ENCODE data around the gene SLC25A44. TPM values are rescaled to one million over a fixed set of nuclear protein-coding genes. Genes with fewer than 3 reads are reported as not detected.
"Not testable (repeated sequence)": the region's sequence is repeated elsewhere in the genome, so short reads cannot be mapped to it uniquely, and the experiment has no call there.

Gene SLC25A44
- polyA plus RNA-seq, 2 of the 4 experiments (the other 2 are of a cell fraction), result 25.1 to 30.7 TPM

- H3K27ac ChIP-seq, result peak overlapping the region; percentile 93 to 96
- peak overlapping the region; percentile 65 for H3K4me3 ChIP-seq
- FAIRE-seq (no peak), ATAC-seq (no peak), DNase-seq (ENCODE audit: low read depth in 1 of 2, low spot score in 1 of 2) (no peak)
- no peaks in the 10 kb centered on the region for H3K9me3 ChIP-seq
- ChIA-PET CTCF (interaction anchor here (1.0 to 7.9 kb wide), 9 partner anchors 11 to 128 kb away, joined by 3 to 84 read pairs (median 3); partner anchors contain the start of gene SLC25A44), POLR2A (interaction anchor here (0.6 to 2.1 kb wide), 20 partner anchors 9 to 219 kb away, joined by 3 to 37 read pairs (median 6); partner anchors contain the start of genes SLC25A44, SMG5 and TMEM79)
- 28% methylated on average over 11 of the region's 11 CpGs for WGBS (ENCODE audit: missing lambda C conversion rate)
- no peak for TF ChIP-seq CBX2 (IDR thresholded peaks at IDR 0.05; ENCODE audit: borderline replicate concordance, low read depth)
- peak overlapping the region; percentile 95 for H3K4me2 ChIP-seq
- H3K4me1 ChIP-seq, result peaks cover 13% of the 10 kb centered on the region; the same call in 2 of the 3 replicates
These were observed 19.7 kb downstream of the SLC25A44 start for GRCh38 chr1:156213644-156213966.

GRCh38 chr1:156214024-156214748 is 20.3 kb downstream of the SLC25A44 start:
- TF ChIP-seq FOSL2 (IDR thresholded peaks at IDR 0.05) (no peak), FOSL2 (CRISPR knock-in tag; IDR thresholded peaks at IDR 0.05) (peak; percentile 77), ZC3H11A (IDR thresholded peaks at IDR 0.05) (no peak), ELK1 (IDR thresholded peaks at IDR 0.05; ENCODE audit: low read depth, low read length) (no peak), EHMT2 (IDR thresholded peaks at IDR 0.05; ENCODE audit: low read depth) (no peak), MAZ (IDR thresholded peaks at IDR 0.05; ENCODE audit: borderline replicate concordance, low read depth, low read length) (no peak), RAD21 (conservative IDR thresholded peaks at IDR 0.05 in 1 of 2, IDR thresholded peaks at IDR 0.05 in 1 of 2) (no peak), MAFK (IDR thresholded peaks at IDR 0.05; ENCODE audit: partially characterized antibody) (peak; percentile 94), CEBPB (IDR thresholded peaks at IDR 0.05) (no peak), NFE2L2 (conservative IDR thresholded peaks at IDR 0.05; ENCODE audit: low read length) (peak; percentile 81), RARB (CRISPR knock-in tag; IDR thresholded peaks at IDR 0.05) (no peak), KDM1A (IDR thresholded peaks at IDR 0.05; ENCODE audit: low read depth) (no peak), TFCP2L1 (CRISPR knock-in tag; IDR thresholded peaks at IDR 0.05) (no peak), CHD4 (IDR thresholded peaks at IDR 0.05; ENCODE audit: borderline replicate concordance) (no peak), FOXS1 (CRISPR knock-in tag; IDR thresholded peaks at IDR 0.05) (no peak), GATA3 (IDR thresholded peaks at IDR 0.05; ENCODE audit: borderline replicate concordance) (no peak)
- POLR2A ChIA-PET, result interaction anchor here (1.6 to 2.1 kb wide), 4 partner anchors 11 to 91 kb away, joined by 5 to 37 read pairs (median 11); partner anchors contain the start of gene SLC25A44
- peak overlapping the region; percentile 93 to 96 for H3K27ac ChIP-seq
- no peak for ATAC-seq
- CTCF ChIA-PET, result interaction anchor here (0.7 to 7.9 kb wide), 8 partner anchors 11 to 123 kb away, joined by 3 to 84 read pairs (median 4); partner anchors contain the start of gene SLC25A44
- peak overlapping the region; percentile 65 for H3K4me3 ChIP-seq
- peak overlapping the region; percentile 95 for H3K4me2 ChIP-seq
- peaks cover 13% of the 10 kb centered on the region; the same call in 2 of the 3 replicates for H3K4me1 ChIP-seq
- DNase-seq (ENCODE audit: low read depth in 1 of 2, low spot score in 1 of 2), result peak in 1 of 2 experiments; percentile 47
- 81% methylated on average over 16 of the region's 16 CpGs for WGBS (ENCODE audit: missing lambda C conversion rate)
- FAIRE-seq, result no peak
- no peaks in the 10 kb centered on the region for H3K9me3 ChIP-seq

GRCh38 chr1:156216361-156217086 is 22.6 kb downstream of the SLC25A44 start:
- H3K4me2 ChIP-seq; DNase-seq (ENCODE audit: low read depth in 1 of 2, low spot score in 1 of 2); H3K4me3 ChIP-seq; H3K9me3 ChIP-seq; POLR2A ChIA-PET; ATAC-seq; H3K27ac ChIP-seq: not testable (repeated sequence)
- CTCF ChIA-PET, result interaction anchor here (7.9 kb wide), 1 partner anchor 9 kb away, joined by 84 read pairs; no protein-coding TSS in a partner anchor
- peak; percentile 100 for FAIRE-seq
- 97% methylated on average over 52 of the region's 55 CpGs for WGBS (ENCODE audit: missing lambda C conversion rate)
- peaks cover 13% of the 10 kb centered on the region; the same call in 2 of the 3 replicates for H3K4me1 ChIP-seq
